Naive thymus-derived CD8-positive, alpha-beta T cell (primary cell): ENCODE measurements around the gene SKAP1. TPM values are rescaled to one million over a fixed set of nuclear protein-coding genes. Genes with fewer than 3 reads are reported as not detected.
"Not testable (repeated sequence)": the region's sequence is repeated elsewhere in the genome, so short reads cannot be mapped to it uniquely, and the experiment has no call there.

Experiments
- ATAC-seq, 2 donors: fragments of 150-1000 bp; cut with Tn5 transposase in 1 of 2; sonication (Bioruptor Pico), chemical (Tn5 transposase) in 1 of 2; 1 replicate in 1 of 2; 2 replicates in 1 of 2; pipeline ENCODE4 v1.10.0; 2021; ENCODE audit warnings: mild to moderate bottlenecking in 2 of 2, moderate library complexity in 2 of 2
- POLR2A ChIA-PET: fragments of 350-600 bp; sonication (Branson Sonifier 250); formaldehyde crosslinking; loops from one replicate; lab custom pipeline; 2021; ENCODE audit warnings: antibody characterized with exemption; lab: Charles Lee
- DNase-seq, 10 donors: peaks; one replicate each; pipeline versions ENCODE4 v3.0.0 to v3.0.0-alpha.2; 2020 to 2022
- H3K27ac Mint-ChIP-seq, 10 donors: one replicate each; pipeline ENCODE4 v1.8.0; 2020 to 2022; ENCODE audit warnings: mild to moderate bottlenecking in 10 of 10, mixed read lengths in 10 of 10, moderate library complexity in 4 of 10, inconsistent platforms in 1 of 10
- H3K27me3 Mint-ChIP-seq, 5 donors: one replicate each; pipeline ENCODE4 v1.8.0; 2021 to 2022; ENCODE audit warnings: mixed read lengths in 5 of 5
- H3K36me3 Mint-ChIP-seq, 3 donors: one replicate each; pipeline ENCODE4 v1.8.0; 2020 to 2022; ENCODE audit warnings: mixed read lengths in 3 of 3, mild to moderate bottlenecking in 2 of 3, inconsistent platforms in 1 of 3
- H3K4me1 Mint-ChIP-seq, 4 donors: one replicate each; pipeline ENCODE4 v1.8.0; 2021 to 2022; ENCODE audit warnings: mixed read lengths in 4 of 4
- H3K4me3 Mint-ChIP-seq, 10 donors: one replicate each; pipeline ENCODE4 v1.8.0; 2020 to 2022; ENCODE audit warnings: mild to moderate bottlenecking in 10 of 10, mixed read lengths in 10 of 10, moderate library complexity in 6 of 10, inconsistent platforms in 1 of 10
- H3K9me3 Mint-ChIP-seq, 9 donors: one replicate each; pipeline ENCODE4 v1.8.0; 2020 to 2022; ENCODE audit warnings: mixed read lengths in 9 of 9, mild to moderate bottlenecking in 3 of 9, inconsistent platforms in 1 of 9, moderate library complexity in 1 of 9
- polyA plus RNA-seq, 3 donors: library from polyadenylated mRNA; unstranded; fragments of 300-500 nt; fragmentation: Illumina TruSeq; gene quantifications; one replicate each; pipeline ENCODE4 v1.2.3, GENCODE V29; 2021
- total RNA-seq, 8 experiments: library from RNA in 2 of 8; stranded (reverse) in 2 of 8; gene quantifications; one replicate each; pipeline ENCODE4 v1.2.3 and lab custom pipeline; 2021 to 2026

Gene SKAP1
- total and polyA plus RNA-seq, 5 experiments from 2014 or later: 73.0 to 237 (median 223) TPM

DNA sequence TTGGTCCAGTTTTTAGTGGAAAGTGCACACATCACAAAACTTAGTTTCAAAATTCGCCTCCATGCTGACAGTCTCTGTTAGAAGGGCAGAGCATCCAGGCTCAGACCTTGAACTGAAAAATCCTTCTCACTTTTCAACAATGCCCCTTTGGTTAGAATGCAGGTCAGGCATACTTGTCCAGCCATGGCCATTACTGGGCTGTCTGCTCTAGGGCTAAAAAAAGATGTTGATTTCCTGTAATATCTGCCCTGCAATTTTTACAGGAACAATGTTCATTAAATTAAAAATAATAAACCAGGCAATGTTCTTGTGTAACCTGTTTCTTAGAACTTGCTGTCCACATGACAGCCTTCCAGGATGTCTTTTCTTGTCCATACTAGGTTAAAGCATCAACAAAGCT is 200.1 kb downstream of the SKAP1 start:
- no peaks in the 10 kb centered on the region for H3K27me3 Mint-ChIP-seq
- peaks cover 0 to 48% (median 7%) of the 10 kb centered on the region in 3 donors for H3K36me3 Mint-ChIP-seq
- POLR2A ChIA-PET: no interaction called here

DNA sequence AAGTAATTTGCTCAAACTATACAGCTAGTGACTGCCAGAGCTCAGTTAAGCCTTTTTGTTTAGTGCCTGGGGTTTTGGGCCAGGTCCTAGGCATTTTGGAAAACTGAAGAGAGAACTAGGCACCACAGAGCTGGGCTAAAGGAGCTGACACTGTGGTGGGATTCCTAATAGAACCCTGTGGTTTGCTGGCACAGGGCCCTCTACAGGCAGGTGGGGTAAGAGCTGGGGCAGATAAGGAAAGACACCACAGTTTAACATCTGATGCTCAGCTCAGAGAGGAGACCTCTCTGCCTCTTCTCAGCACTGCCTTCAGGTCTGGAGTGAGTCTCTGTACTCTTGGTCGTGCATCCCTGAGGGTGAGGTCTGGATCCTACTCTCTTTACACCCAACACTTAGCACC is 201.3 kb downstream of the SKAP1 start:
- POLR2A ChIA-PET: no interaction called here
- peaks cover 11 to 28% (median 22%) of the 10 kb centered on the region in 4 donors for H3K4me1 Mint-ChIP-seq
- no peak overlapping the region for H3K4me3 Mint-ChIP-seq
- H3K9me3 Mint-ChIP-seq: no peaks in the 10 kb centered on the region
- ATAC-seq: peak in 1 of 2 donors; percentile 35
- peaks cover 0 to 41% (median 6%) of the 10 kb centered on the region in 3 donors for H3K36me3 Mint-ChIP-seq
- no peak for DNase-seq
- no peak overlapping the region for H3K27ac Mint-ChIP-seq
- H3K27me3 Mint-ChIP-seq: no peaks in the 10 kb centered on the region

More for the DNA sequence above, 200.1 kb downstream of the SKAP1 start:
- H3K9me3 Mint-ChIP-seq: no peaks in the 10 kb centered on the region
- DNase-seq: no peak
- ATAC-seq: no peak
- H3K4me1 Mint-ChIP-seq: peaks cover 11 to 29% (median 19%) of the 10 kb centered on the region in 4 donors
- peak overlapping the region in 1 of 10 donors; percentile 37 for H3K27ac Mint-ChIP-seq
- no peak overlapping the region for H3K4me3 Mint-ChIP-seq

DNA sequence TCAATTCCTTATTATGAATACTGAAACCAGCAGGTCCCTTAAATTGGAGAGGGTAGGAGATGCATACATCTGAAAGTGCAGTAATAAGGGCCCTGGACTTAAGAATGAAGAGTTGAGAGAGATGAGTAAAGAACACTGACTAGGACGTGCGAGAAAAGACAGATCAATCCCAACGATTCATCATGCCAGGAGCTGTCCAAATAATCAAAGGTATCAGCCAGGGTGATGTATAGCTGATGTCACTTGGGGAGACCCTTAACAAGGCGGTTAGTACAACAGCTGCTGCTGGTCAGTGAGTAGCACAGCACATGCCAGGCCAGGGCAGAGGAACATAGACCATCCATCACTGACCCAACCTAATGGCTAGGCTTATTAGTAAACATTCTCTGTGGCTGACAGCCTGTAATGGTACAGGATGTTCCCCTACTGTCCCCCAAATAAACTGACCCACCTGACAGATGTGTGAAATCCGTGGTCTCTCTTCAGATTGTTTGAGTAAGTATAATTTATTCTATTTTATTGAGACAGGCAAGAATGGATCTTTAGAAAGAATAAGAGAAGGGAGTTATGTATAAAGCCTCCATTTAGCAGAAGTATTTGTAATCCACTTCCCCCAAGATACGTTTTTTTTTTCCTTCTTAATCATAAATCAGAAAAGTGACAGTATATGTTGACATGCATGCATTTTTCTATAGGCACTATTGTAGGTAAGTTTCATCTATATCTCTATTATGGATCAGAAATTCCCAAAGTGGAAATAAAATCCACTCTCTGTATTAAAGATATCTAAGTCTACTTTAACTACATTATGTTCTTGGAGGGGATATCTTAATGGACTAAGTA is 204.1 kb downstream of the SKAP1 start:
- POLR2A ChIA-PET: no interaction called here
- Mint-ChIP-seq H3K4me1 (peaks cover 7 to 26% (median 20%) of the 10 kb centered on the region in 4 donors), H3K36me3 (peaks cover 0 to 29% (median 3%) of the 10 kb centered on the region in 3 donors), H3K9me3 (no peaks in the 10 kb centered on the region), H3K27me3 (no peaks in the 10 kb centered on the region), H3K4me3 (no peak overlapping the region), H3K27ac (no peak overlapping the region)
- DNase-seq (no peak), ATAC-seq (no peak)

DNA sequence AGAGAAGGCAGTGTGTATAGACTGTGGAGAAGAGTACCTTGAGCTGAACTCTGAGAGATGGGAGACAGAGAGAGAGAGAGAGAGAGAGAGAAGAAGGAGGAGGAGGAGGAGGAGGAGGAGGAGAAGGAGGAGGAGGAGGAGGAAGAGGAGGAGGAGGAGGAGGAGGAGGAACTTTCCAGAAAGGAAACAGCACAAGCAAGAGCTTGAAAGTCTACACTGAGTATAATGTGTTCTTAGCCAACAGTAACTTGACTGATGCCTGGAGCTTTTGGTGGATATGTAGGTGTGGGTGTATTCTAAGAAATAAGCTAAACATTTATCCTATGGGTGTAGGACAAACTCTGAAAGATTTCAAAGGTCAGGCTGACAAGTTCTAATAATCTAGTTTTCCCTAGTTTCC is 206.1 kb downstream of the SKAP1 start:
- no peaks in the 10 kb centered on the region for H3K9me3 Mint-ChIP-seq
- H3K36me3 Mint-ChIP-seq: peaks cover 0 to 25% (median 0%) of the 10 kb centered on the region in 3 donors
- DNase-seq (no peak), ATAC-seq (no peak)
- peak overlapping the region in 4 of 10 donors; percentile 2 to 61 (median 27) for H3K27ac Mint-ChIP-seq
- POLR2A ChIA-PET: no interaction called here
- no peak overlapping the region for H3K4me3 Mint-ChIP-seq
- H3K27me3 Mint-ChIP-seq: no peaks in the 10 kb centered on the region
- H3K4me1 Mint-ChIP-seq: peaks cover 7 to 30% (median 25%) of the 10 kb centered on the region in 4 donors

DNA sequence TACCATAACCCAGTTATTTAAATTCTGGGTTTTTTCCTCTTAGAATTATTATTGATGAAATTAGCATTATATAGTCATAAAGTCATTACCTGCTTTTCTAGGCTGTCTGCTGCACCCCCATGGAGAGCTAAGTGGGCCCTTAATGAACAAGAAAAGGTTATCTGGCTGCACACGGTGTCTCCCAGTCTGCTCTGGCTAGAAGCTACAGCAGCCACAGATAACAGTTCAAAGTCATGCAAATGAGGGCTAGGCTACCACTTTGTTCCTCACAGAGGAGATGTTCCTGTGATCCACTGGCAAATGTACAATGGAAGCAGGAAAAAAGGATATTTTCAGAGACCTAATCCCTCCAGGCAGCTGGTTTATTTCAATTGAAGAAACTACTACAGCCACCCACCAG is 210.4 kb downstream of the SKAP1 start:
- POLR2A ChIA-PET: no interaction called here
- Mint-ChIP-seq H3K4me3 (no peak overlapping the region), H3K27ac (peak overlapping the region in 4 of 10 donors; percentile 1 to 71 (median 29)), H3K27me3 (no peaks in the 10 kb centered on the region), H3K4me1 (peaks cover 7 to 14% (median 11%) of the 10 kb centered on the region in 4 donors), H3K36me3 (peaks cover 0 to 47% (median 6%) of the 10 kb centered on the region in 3 donors), H3K9me3 (no peaks in the 10 kb centered on the region)
- DNase-seq (no peak), ATAC-seq (no peak)

DNA sequence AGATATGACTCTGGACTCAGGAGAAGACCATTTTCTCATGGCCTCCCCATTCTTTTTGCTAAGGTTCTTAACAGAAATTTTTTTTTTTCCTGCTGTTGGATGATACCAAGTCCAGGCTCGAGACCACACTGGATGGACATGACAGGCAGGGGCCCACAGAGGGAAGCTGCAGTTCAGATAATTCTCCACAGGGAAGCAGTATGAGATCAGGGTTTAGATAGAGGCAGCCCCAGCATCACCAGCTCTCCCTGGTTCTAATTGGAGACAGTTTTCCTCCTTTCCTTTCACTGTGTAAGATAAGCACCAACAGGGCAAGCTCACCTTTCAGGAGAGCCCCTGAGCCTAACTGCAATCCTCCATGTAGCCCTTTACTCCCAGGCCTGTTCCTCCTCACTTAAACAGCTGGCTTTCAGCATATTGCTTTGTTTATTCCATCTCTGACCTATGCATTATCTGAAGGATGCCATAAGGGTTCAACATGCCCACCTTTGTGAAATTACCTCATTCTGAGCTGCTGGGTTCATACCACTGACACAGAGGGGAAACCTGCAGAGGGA is 214.4 kb downstream of the SKAP1 start:
- no peaks in the 10 kb centered on the region for H3K27me3 Mint-ChIP-seq
- H3K36me3 Mint-ChIP-seq: peaks cover 0 to 69% (median 6%) of the 10 kb centered on the region in 3 donors
- DNase-seq (no peak), ATAC-seq (no peak)
- no peak overlapping the region for H3K4me3 Mint-ChIP-seq
- H3K27ac Mint-ChIP-seq: no peak overlapping the region
- POLR2A ChIA-PET: no interaction called here
- H3K4me1 Mint-ChIP-seq: peaks cover 4 to 17% (median 12%) of the 10 kb centered on the region in 4 donors
- no peaks in the 10 kb centered on the region for H3K9me3 Mint-ChIP-seq

DNA sequence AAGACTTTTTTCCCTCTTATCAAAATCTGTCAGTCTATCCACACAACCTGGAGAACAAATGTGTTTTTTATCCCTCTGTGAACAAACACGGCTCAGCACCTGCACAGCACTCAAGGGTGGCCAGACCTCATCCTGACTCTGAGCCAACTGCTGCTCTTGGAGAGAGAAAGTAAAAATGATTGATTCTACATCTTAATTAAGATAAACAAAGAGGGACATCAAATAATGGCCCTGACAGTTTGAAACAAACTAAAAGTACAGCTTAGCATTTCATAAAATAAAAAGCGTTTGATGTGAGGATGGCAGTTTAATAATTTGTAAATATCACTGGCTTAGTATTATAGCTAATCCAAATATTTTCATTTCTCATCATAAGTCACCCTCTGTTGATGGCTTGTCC is 216.2 kb downstream of the SKAP1 start:
- Mint-ChIP-seq H3K27me3 (no peaks in the 10 kb centered on the region), H3K36me3 (peaks cover 0 to 76% (median 6%) of the 10 kb centered on the region in 3 donors), H3K27ac (peak overlapping the region in 2 of 10 donors; percentile 62 to 71), H3K4me1 (peaks cover 0 to 25% (median 14%) of the 10 kb centered on the region in 4 donors), H3K4me3 (no peak overlapping the region), H3K9me3 (no peaks in the 10 kb centered on the region)
- POLR2A ChIA-PET: no interaction called here
- ATAC-seq: no peak
- DNase-seq: no peak

DNA sequence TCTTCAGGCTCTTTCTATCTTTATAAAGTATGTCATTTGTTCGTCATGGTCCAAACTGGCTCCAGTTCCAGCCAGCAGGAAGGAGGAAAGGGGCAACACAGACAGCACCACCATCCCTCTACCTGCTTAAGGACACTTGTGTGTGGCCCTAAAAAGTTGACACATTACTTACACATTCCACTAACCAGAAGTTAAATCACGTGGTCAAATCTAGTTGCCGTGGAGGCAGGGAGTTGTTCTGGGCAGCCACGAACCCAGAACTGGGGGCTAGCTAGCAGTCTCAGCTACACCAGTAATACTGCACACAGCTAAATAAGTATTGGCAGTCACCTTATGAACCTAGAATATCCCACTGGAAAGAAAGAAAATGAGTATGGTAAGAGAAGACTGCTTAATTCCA is 218.2 kb downstream of the SKAP1 start:
- Mint-ChIP-seq H3K27me3 (no peaks in the 10 kb centered on the region), H3K9me3 (no peaks in the 10 kb centered on the region), H3K27ac (peak overlapping the region in 5 of 10 donors; percentile 11 to 75 (median 48)), H3K36me3 (peaks cover 0 to 59% (median 0%) of the 10 kb centered on the region in 3 donors), H3K4me3 (no peak overlapping the region), H3K4me1 (peaks cover 0 to 29% (median 12%) of the 10 kb centered on the region in 4 donors)
- DNase-seq (no peak), ATAC-seq (no peak)
- POLR2A ChIA-PET: no interaction called here

DNA sequence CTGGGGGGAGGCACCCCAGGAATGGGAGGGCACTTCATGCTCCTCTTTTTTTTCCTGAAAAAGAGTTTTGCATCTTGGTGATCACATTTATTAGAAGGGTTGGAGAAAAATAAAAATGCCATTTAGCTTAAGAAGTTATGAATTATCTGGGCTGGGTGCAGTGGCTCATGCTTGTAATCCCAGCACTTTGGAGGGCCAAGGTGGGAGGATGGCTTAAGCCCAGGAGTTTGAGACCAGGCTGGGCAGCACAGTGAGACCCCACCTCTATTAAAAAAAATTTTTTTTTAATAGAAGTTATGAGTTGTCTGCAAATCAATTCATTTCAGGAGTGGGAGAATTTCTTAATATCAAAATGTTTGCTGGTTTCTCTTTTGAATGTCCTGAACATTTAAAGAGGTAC is 219.0 kb downstream of the SKAP1 start:
- Mint-ChIP-seq H3K4me1 (peaks cover 0 to 29% (median 12%) of the 10 kb centered on the region in 4 donors), H3K27ac (no peak overlapping the region), H3K27me3 (no peaks in the 10 kb centered on the region), H3K9me3 (no peaks in the 10 kb centered on the region), H3K4me3 (no peak overlapping the region), H3K36me3 (peaks cover 0 to 53% (median 0%) of the 10 kb centered on the region in 3 donors)
- POLR2A ChIA-PET: no interaction called here
- ATAC-seq (no peak), DNase-seq (no peak)

DNA sequence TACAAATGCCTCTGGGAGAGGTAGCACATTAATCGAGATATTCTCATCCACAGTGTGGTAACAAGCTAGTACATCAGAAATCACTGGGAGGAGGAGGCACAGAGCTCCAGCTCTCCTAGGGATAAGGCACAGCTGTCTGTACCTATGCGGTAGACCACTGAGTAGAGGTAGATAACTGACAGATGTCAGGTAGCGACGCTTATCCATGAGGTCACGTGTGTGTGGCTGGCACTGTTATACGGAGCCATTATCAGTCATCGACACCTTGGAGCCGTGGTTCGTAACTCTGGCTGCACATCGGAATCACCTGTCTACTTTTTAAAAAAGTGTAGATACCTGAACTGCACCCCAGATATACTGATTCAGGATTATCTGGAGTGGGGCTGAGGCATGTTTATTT is 220.0 kb downstream of the SKAP1 start:
- peak overlapping the region in 2 of 10 donors; percentile 5 to 59 for H3K27ac Mint-ChIP-seq
- H3K36me3 Mint-ChIP-seq: peaks cover 0 to 51% (median 3%) of the 10 kb centered on the region in 3 donors
- POLR2A ChIA-PET: no interaction called here
- H3K4me3 Mint-ChIP-seq: no peak overlapping the region
- H3K4me1 Mint-ChIP-seq: peaks cover 8 to 40% (median 18%) of the 10 kb centered on the region in 4 donors
- H3K27me3 Mint-ChIP-seq: no peaks in the 10 kb centered on the region
- ATAC-seq (no peak), DNase-seq (no peak)
- no peaks in the 10 kb centered on the region for H3K9me3 Mint-ChIP-seq

DNA sequence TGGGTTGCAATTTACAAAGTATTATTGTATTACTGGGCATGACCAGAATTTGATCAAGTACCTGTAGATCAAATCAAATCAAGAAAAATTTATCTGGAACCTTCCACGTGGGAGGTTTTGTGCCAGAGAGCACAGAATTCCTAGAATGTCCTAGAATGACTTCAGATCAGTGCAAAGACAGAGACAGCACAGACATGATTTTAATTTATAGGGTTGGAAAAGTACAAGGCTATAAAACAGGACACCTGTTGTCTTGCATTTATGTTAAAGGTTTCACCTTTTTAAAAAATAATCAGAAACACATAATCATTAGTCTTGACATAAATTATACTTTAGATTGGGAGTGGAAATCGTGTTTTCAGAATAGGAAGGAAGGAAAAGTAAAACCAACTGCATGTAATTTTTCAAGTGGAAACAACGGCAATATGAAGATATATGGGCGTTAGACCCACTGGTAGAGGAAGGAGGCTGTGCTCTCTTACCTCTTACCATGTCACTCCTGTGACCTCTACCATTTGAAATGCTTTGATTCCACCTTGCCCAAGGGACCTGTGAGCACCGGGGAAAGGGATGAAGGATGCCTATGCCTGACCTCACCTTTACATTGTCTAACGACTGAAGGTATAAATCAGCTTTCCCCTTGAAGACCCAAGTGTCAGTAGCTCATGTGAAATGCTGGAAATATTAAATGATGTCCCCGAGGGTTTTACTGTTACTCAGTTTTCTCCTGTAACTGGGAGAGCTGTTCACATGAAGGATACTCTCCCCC is 222.1 kb downstream of the SKAP1 start:
- Mint-ChIP-seq H3K27ac (peak overlapping the region in 3 of 10 donors; percentile 14 to 34 (median 24)), H3K4me1 (peaks cover 9 to 38% (median 18%) of the 10 kb centered on the region in 4 donors), H3K9me3 (no peaks in the 10 kb centered on the region), H3K4me3 (peak overlapping the region in 1 of 10 donors; percentile 3), H3K36me3 (peaks cover 3 to 42% (median 3%) of the 10 kb centered on the region in 3 donors), H3K27me3 (no peaks in the 10 kb centered on the region)
- ATAC-seq: no peak
- POLR2A ChIA-PET: no interaction called here
- no peak for DNase-seq

DNA sequence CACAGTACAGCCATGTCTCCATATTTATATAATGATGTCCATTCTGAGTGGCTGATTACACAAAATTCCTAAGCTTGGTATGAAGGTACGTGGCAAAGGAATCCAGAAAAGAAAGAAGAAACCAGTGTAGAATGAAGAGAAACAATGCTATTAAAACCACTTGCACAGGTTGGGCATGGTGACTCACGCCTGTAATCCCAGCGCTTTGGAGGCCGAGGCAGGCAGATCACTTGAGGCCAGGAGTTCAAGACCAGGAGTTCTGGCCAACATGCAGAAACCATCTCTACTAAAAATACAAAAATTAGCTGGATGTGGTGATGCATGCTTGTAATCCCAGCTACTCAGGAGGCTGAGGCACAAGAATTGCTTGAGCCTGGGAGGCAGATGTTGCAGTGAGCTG is 223.0 kb downstream of the SKAP1 start:
- H3K9me3 Mint-ChIP-seq, ATAC-seq, DNase-seq, H3K4me3 Mint-ChIP-seq, POLR2A ChIA-PET, H3K27me3 Mint-ChIP-seq, H3K27ac Mint-ChIP-seq: not testable (repeated sequence)
- Mint-ChIP-seq H3K36me3 (peaks cover 3 to 37% (median 3%) of the 10 kb centered on the region in 3 donors), H3K4me1 (peaks cover 9 to 38% (median 19%) of the 10 kb centered on the region in 4 donors)
